PC-9 (cell line): ENCODE data around the gene FOXN3. TPM values are rescaled to one million over a fixed set of nuclear protein-coding genes. Genes with fewer than 3 reads are reported as not detected.

ENCODE experiments used
- BruUV-seq: library from RNA; stranded (reverse); fragments of 400-500 nt; replicated peaks from 2 replicates; lab custom pipeline; 2021; lab: Mats Ljungman, UMichigan
- CTCF ChIA-PET: fragments of 300-600 bp; sonication (Branson Sonifier 250); formaldehyde crosslinking; loops from one replicate; lab custom pipeline; 2022; ENCODE audit warnings: antibody characterized with exemption; lab: Charles Lee
- POLR2A ChIA-PET: fragments of 300-600 bp; sonication (Branson Sonifier 250); formaldehyde crosslinking; loops from one replicate; lab custom pipeline; 2022; ENCODE audit warnings: antibody characterized with exemption; ENCODE audit not compliant: unreplicated experiment; lab: Charles Lee
- DNase-seq, 2 experiments: peaks; one replicate each; pipeline versions ENCODE4 v3.0.0 to v3.0.0-alpha.2; 2015 to 2022; ENCODE audit warnings: mixed read lengths in 1 of 2
- H2AFZ ChIP-seq: fragments of 200-600 bp; sonication (generic); 2 replicates; pipeline ENCODE4 v1.8.1; 2017; ENCODE audit warnings: antibody characterized with exemption
- H3F3A ChIP-seq: fragments of 200-600 bp; sonication (generic); 2 replicates; pipeline ENCODE4 v1.8.1; 2017; ENCODE audit warnings: antibody characterized with exemption, mild to moderate bottlenecking, low read depth; ENCODE audit not compliant: insufficient read depth
- H3K27ac ChIP-seq: fragments of 200-600 bp; sonication (generic); 2 replicates; pipeline ENCODE4 v1.6.1; 2016; ENCODE audit warnings: mixed run types
- H3K27me3 ChIP-seq: fragments of 200-600 bp; sonication (generic); 2 replicates; pipeline ENCODE4 v1.6.1; 2016; ENCODE audit warnings: low read depth, mixed run types; ENCODE audit not compliant: insufficient read depth
- H3K36me3 ChIP-seq: fragments of 200-600 bp; sonication (generic); 2 replicates; pipeline ENCODE4 v1.6.1; 2016; ENCODE audit warnings: low read depth, mixed run types
- H3K4me1 ChIP-seq: fragments of 200-600 bp; sonication (generic); replicated peaks from 2 replicates; pipeline ENCODE4 v1.6.1; 2016; ENCODE audit warnings: mixed run types; ENCODE audit not compliant: insufficient read depth
- H3K4me2 ChIP-seq: fragments of 200-600 bp; sonication (generic); 2 replicates; pipeline ENCODE4 v1.6.1; 2017; ENCODE audit warnings: mixed run types
- H3K4me3 ChIP-seq: fragments of 200-600 bp; sonication (generic); 2 replicates; pipeline ENCODE4 v1.6.1; 2016; ENCODE audit warnings: mixed run types
- H3K79me2 ChIP-seq: fragments of 200-600 bp; sonication (generic); 2 replicates; pipeline ENCODE4 v1.6.1; 2017; ENCODE audit warnings: low read depth, mixed run types
- H3K9me2 ChIP-seq: fragments of 200-600 bp; sonication (generic); 2 replicates; pipeline ENCODE4 v1.8.1; 2017; ENCODE audit warnings: mild to moderate bottlenecking; ENCODE audit not compliant: insufficient read depth
- H3K9me3 ChIP-seq: fragments of 200-600 bp; sonication (generic); 2 replicates; pipeline ENCODE4 v1.8.1; 2016; ENCODE audit warnings: low read depth; ENCODE audit not compliant: insufficient read depth
- H4K20me1 ChIP-seq: fragments of 200-600 bp; sonication (generic); 2 replicates; pipeline ENCODE4 v1.8.1; 2017; ENCODE audit not compliant: insufficient read depth
- CTCF ChIP-seq: fragments of 200-600 bp; sonication (generic); conservative IDR thresholded peaks from 2 replicates; pipeline ENCODE4 v1.6.1; 2017; ENCODE audit warnings: mixed run types, antibody characterized with exemption, mild to moderate bottlenecking, moderate library complexity
- EZH2 ChIP-seq: fragments of 200-600 bp; sonication (generic); IDR thresholded peaks from 2 replicates; pipeline ENCODE4 v1.8.0; 2017; ENCODE audit warnings: antibody characterized with exemption, low read depth
- intact Hi-C: fragments of 100-400 bp; cut with micrococcal nuclease; formaldehyde crosslinking; loops from one replicate; pipeline ENCODE4 v1.10.0; 2022; ENCODE audit not compliant: unreplicated experiment
- total RNA-seq: library from RNA; stranded (reverse); gene quantifications from 2 replicates; pipeline ENCODE4 v1.2.3, GENCODE V29; 2021

Gene FOXN3
- total RNA-seq, 1 experiment from 2014 or later, result 4.2 TPM

DNA sequence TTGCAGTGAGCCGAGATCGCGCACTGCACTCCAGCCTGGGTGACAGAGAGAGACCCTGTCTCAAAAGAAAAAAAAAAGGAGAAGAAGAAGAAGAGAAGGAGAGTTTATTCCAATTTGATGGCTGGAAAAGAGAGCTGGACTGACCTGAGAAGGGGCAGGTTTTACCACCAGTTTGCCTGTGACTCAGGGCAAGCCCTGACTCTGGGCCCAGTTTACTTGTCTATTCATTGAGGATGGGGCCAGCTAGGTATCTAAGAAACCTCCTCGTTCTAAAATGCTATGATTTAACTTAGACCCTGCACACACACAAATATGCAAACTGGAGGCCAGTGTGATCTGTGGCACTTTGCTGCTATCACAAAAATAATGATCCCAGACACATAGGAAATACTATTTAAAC lies 155.0 kb downstream of the FOXN3 start:
- ChIA-PET CTCF (no interaction called here), POLR2A (no interaction called here)
- H3K79me2 ChIP-seq, result no peaks in the 10 kb centered on the region
- H3F3A ChIP-seq, result no peaks in the 10 kb centered on the region
- no peak overlapping the region for H3K4me2 ChIP-seq
- no peaks in the 10 kb centered on the region for H3K9me3 ChIP-seq
- H3K9me2 ChIP-seq, result no peaks in the 10 kb centered on the region
- no peak overlapping the region for H2AFZ ChIP-seq
- BruUV-seq, result no TSS peak
- H4K20me1 ChIP-seq, result no peaks in the 10 kb centered on the region
- no peak for DNase-seq
- no peak overlapping the region for H3K27ac ChIP-seq
- TF ChIP-seq CTCF (no peak), EZH2 (no peak)
- peaks cover 28% of the 10 kb centered on the region; the same call in 1 of the 2 replicates for H3K27me3 ChIP-seq
- H3K4me1 ChIP-seq, result no peaks in the 10 kb centered on the region
- intact Hi-C loops, result no loop called here
- no peaks in the 10 kb centered on the region for H3K36me3 ChIP-seq
- H3K4me3 ChIP-seq, result no peak overlapping the region

DNA sequence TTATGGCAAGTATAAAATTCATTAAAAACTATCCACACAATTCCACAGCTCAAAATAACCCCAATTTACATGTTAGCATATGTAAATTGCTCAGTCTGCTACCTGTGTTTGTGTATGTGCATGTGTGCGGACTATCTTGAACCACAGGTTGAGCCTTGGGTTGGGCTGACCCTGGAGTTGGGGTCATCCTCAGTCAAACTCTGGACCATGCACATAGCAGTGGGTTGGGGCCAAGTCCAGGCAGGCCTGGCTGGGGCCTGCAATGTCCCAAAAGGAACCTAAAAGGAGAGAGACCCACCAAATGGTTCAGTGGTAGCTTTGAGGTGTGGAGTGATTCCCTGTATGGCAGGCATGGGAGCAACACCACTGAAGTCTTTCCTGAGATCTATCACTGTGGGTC lies 156.1 kb downstream of the FOXN3 start:
- ChIA-PET POLR2A (no interaction called here), CTCF (no interaction called here)
- H2AFZ ChIP-seq, result no peak overlapping the region
- no peaks in the 10 kb centered on the region for H3F3A ChIP-seq
- H3K9me3 ChIP-seq, result no peaks in the 10 kb centered on the region
- DNase-seq, result no peak
- peaks cover 28% of the 10 kb centered on the region; the same call in 1 of the 2 replicates for H3K27me3 ChIP-seq
- H3K79me2 ChIP-seq, result no peaks in the 10 kb centered on the region
- intact Hi-C loops, result no loop called here
- TF ChIP-seq EZH2 (no peak), CTCF (no peak)
- H3K9me2 ChIP-seq, result no peaks in the 10 kb centered on the region
- no TSS peak for BruUV-seq
- no peaks in the 10 kb centered on the region for H3K4me1 ChIP-seq
- H3K27ac ChIP-seq, result no peak overlapping the region
- no peak overlapping the region for H3K4me3 ChIP-seq
- H4K20me1 ChIP-seq, result no peaks in the 10 kb centered on the region
- H3K36me3 ChIP-seq, result no peaks in the 10 kb centered on the region
- no peak overlapping the region for H3K4me2 ChIP-seq

GRCh38 chr14:89259951-89260609 lies 157.0 kb downstream of the FOXN3 start:
- Histone ChIP-seq H4K20me1 (no peaks in the 10 kb centered on the region), H3K36me3 (no peaks in the 10 kb centered on the region), H3K4me1 (no peaks in the 10 kb centered on the region), H3K9me3 (no peaks in the 10 kb centered on the region), H2AFZ (no peak overlapping the region), H3F3A (no peaks in the 10 kb centered on the region), H3K9me2 (no peaks in the 10 kb centered on the region), H3K27me3 (peaks cover 25% of the 10 kb centered on the region; the same call in 1 of the 2 replicates), H3K4me2 (no peak overlapping the region), H3K79me2 (no peaks in the 10 kb centered on the region), H3K4me3 (no peak overlapping the region), H3K27ac (no peak overlapping the region)
- intact Hi-C loops, result no loop called here
- no peak for DNase-seq
- CTCF ChIA-PET, result no interaction called here
- POLR2A ChIA-PET, result no interaction called here
- BruUV-seq, result no TSS peak
- TF ChIP-seq EZH2 (no peak), CTCF (no peak)
